WERI-Rb-1 (cell line): ENCODE measurements around the gene DDX31.

Source experiments
- DNase-seq: peaks from one replicate; pipeline ENCODE4 v3.0.0-alpha.2; 2020
- H3K27ac ChIP-seq: fragments of 250-450 bp; sonication (Bioruptor Pico); 2 replicates; pipeline ENCODE4 v1.5.1; 2020; ENCODE audit warnings: mild to moderate bottlenecking, moderate library complexity
- H3K27me3 ChIP-seq: fragments of 250-450 bp; sonication (Bioruptor Pico); 2 replicates; pipeline ENCODE4 v1.5.1; 2021; ENCODE audit warnings: mild to moderate bottlenecking, low read depth, moderate library complexity; ENCODE audit not compliant: insufficient read depth, severe bottlenecking
- H3K36me3 ChIP-seq: fragments of 250-450 bp; sonication (Bioruptor Pico); 2 replicates; pipeline ENCODE4 v1.5.1; 2020; ENCODE audit warnings: mild to moderate bottlenecking, moderate library complexity
- H3K4me3 ChIP-seq: 2 replicates; pipeline ENCODE4 v1.5.1; 2011; ENCODE audit warnings: low read depth, mild to moderate bottlenecking, control low read depth, low read length
- H3K9me3 ChIP-seq: fragments of 250-450 bp; sonication (Bioruptor Pico); 2 replicates; pipeline ENCODE4 v1.5.1; 2021; ENCODE audit warnings: mild to moderate bottlenecking, moderate library complexity; ENCODE audit not compliant: severe bottlenecking
- CTCF ChIP-seq: IDR thresholded peaks from 2 replicates; pipeline ENCODE4 v1.5.1; 2011; ENCODE audit warnings: low read depth, mild to moderate bottlenecking, control low read depth, inconsistent platforms, low read length

DDX31 gene

GRCh38 chr9:132639322-132639721 lies 30.5 kb downstream of the DDX31 start:
- Histone ChIP-seq H3K27ac (no peak overlapping the region), H3K9me3 (no peaks in the 10 kb centered on the region), H3K27me3 (no peaks in the 10 kb centered on the region), H3K36me3 (peaks cover 33% of the 10 kb centered on the region), H3K4me3 (no peak overlapping the region)
- no peak for DNase-seq
- TF ChIP-seq CTCF = no peak

- Histone ChIP-seq H3K4me3 (no peak overlapping the region), H3K27ac (no peak overlapping the region), H3K9me3 (no peaks in the 10 kb centered on the region), H3K27me3 (no peaks in the 10 kb centered on the region), H3K36me3 (peaks cover 24% of the 10 kb centered on the region)
- no peak for DNase-seq
- TF ChIP-seq CTCF = no peak
Measured at GRCh38 chr9:132638240-132638639, 31.5 kb downstream of the DDX31 start.

GRCh38 chr9:132637801-132638200 lies 32.0 kb downstream of the DDX31 start:
- Histone ChIP-seq H3K4me3 (no peak overlapping the region), H3K9me3 (no peaks in the 10 kb centered on the region), H3K27me3 (no peaks in the 10 kb centered on the region), H3K36me3 (peaks cover 20% of the 10 kb centered on the region), H3K27ac (no peak overlapping the region)
- no peak for DNase-seq
- TF ChIP-seq CTCF = no peak

GRCh38 chr9:132637351-132637750 lies 32.4 kb downstream of the DDX31 start:
- Histone ChIP-seq H3K27me3 (no peaks in the 10 kb centered on the region), H3K36me3 (peaks cover 20% of the 10 kb centered on the region), H3K27ac (no peak overlapping the region), H3K4me3 (no peak overlapping the region), H3K9me3 (no peaks in the 10 kb centered on the region)
- no peak for TF ChIP-seq CTCF
- DNase-seq = peak; percentile 47

GRCh38 chr9:132634327-132634726 lies 35.5 kb downstream of the DDX31 start:
- TF ChIP-seq CTCF = no peak
- H3K36me3 ChIP-seq = peaks cover 25% of the 10 kb centered on the region
- no peaks in the 10 kb centered on the region for H3K9me3 ChIP-seq
- DNase-seq = no peak
- no peak overlapping the region for H3K27ac ChIP-seq
- no peak overlapping the region for H3K4me3 ChIP-seq
- H3K27me3 ChIP-seq = no peaks in the 10 kb centered on the region

- peaks cover 36% of the 10 kb centered on the region for H3K36me3 ChIP-seq
Measured at GRCh38 chr9:132632413-132633129, 37.2 kb downstream of the DDX31 start.

More at GRCh38 chr9:132632413-132633129, 37.2 kb downstream of the DDX31 start:
- TF ChIP-seq CTCF = no peak
- H3K27me3 ChIP-seq = no peaks in the 10 kb centered on the region
- no peak for DNase-seq
- no peaks in the 10 kb centered on the region for H3K9me3 ChIP-seq
- no peak overlapping the region for H3K4me3 ChIP-seq
- H3K27ac ChIP-seq = no peak overlapping the region
